Breast epithelium (tissue), 3 donors: ENCODE measurements around the gene KRTAP4-9.
"Not testable (repeated sequence)": the region's sequence is repeated elsewhere in the genome, so short reads cannot be mapped to it uniquely, and the experiment has no call there.

Source experiments
- POLR2A ChIP-seq: fragments of 450-650 bp; IDR thresholded peaks from one replicate; pipeline ENCODE4 v1.6.1; 2016; ENCODE audit warnings: antibody characterized with exemption, mild to moderate bottlenecking, moderate library complexity
- TF ChIP-seq, protein P1 (sequence below), 3 donors: fragments of 450-650 bp; IDR thresholded peaks; one replicate each; pipeline ENCODE4 v1.5.1; 2016 to 2017; ENCODE audit warnings: antibody characterized with exemption in 3 of 3, mild to moderate bottlenecking in 3 of 3, moderate library complexity in 3 of 3

DNA sequence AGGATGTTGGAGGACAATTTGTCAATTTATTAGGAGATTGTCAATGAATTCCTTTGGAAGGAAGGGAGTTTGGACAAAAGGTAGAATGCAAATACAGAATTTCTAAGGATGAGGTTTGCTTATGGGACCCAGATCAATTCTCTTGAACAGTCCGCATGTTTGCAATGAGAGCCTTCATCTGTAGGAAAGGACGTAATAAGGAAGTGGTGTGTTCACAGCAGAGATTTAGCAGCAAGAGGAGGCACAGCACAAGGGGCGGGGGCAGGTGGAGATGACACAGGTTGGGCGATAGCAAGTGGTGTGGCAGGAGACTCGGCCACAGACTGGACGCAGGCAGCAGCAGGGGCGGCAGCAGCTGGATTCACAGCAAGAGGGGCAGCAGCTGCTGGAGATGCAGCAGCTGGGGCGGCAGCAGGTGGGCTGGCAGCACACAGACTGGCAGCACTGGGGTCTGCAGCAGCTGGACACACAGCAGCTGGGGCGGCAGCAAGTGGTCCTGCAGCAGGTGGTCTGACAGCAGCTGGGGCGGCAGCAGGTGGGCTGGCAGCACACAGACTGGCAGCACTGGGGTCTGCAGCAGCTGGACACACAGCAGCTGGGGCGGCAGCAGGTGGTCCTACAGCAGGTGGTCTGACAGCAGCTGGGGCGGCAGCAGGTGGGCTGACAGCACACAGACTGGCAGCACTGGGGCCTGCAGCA is 18.3 kb downstream of the KRTAP4-9 start:
- TF ChIP-seq, protein P1, sequence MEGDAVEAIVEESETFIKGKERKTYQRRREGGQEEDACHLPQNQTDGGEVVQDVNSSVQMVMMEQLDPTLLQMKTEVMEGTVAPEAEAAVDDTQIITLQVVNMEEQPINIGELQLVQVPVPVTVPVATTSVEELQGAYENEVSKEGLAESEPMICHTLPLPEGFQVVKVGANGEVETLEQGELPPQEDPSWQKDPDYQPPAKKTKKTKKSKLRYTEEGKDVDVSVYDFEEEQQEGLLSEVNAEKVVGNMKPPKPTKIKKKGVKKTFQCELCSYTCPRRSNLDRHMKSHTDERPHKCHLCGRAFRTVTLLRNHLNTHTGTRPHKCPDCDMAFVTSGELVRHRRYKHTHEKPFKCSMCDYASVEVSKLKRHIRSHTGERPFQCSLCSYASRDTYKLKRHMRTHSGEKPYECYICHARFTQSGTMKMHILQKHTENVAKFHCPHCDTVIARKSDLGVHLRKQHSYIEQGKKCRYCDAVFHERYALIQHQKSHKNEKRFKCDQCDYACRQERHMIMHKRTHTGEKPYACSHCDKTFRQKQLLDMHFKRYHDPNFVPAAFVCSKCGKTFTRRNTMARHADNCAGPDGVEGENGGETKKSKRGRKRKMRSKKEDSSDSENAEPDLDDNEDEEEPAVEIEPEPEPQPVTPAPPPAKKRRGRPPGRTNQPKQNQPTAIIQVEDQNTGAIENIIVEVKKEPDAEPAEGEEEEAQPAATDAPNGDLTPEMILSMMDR (IDR thresholded peaks at IDR 0.05), result not testable (repeated sequence)
- TF ChIP-seq POLR2A, result not testable (repeated sequence)
